ENCODE measurements around the gene ZNF593. TPM values are rescaled to one million over a fixed set of nuclear protein-coding genes. Genes with fewer than 3 reads are reported as not detected.

Gene ZNF593
- total and polyA plus RNA-seq, 9 of the 15 experiments (the other 6 are each of a cell fraction or from before 2014, with no cell fraction given): 9.8 to 334 (median 48.2) TPM

- TF ChIP-seq, protein P1, sequence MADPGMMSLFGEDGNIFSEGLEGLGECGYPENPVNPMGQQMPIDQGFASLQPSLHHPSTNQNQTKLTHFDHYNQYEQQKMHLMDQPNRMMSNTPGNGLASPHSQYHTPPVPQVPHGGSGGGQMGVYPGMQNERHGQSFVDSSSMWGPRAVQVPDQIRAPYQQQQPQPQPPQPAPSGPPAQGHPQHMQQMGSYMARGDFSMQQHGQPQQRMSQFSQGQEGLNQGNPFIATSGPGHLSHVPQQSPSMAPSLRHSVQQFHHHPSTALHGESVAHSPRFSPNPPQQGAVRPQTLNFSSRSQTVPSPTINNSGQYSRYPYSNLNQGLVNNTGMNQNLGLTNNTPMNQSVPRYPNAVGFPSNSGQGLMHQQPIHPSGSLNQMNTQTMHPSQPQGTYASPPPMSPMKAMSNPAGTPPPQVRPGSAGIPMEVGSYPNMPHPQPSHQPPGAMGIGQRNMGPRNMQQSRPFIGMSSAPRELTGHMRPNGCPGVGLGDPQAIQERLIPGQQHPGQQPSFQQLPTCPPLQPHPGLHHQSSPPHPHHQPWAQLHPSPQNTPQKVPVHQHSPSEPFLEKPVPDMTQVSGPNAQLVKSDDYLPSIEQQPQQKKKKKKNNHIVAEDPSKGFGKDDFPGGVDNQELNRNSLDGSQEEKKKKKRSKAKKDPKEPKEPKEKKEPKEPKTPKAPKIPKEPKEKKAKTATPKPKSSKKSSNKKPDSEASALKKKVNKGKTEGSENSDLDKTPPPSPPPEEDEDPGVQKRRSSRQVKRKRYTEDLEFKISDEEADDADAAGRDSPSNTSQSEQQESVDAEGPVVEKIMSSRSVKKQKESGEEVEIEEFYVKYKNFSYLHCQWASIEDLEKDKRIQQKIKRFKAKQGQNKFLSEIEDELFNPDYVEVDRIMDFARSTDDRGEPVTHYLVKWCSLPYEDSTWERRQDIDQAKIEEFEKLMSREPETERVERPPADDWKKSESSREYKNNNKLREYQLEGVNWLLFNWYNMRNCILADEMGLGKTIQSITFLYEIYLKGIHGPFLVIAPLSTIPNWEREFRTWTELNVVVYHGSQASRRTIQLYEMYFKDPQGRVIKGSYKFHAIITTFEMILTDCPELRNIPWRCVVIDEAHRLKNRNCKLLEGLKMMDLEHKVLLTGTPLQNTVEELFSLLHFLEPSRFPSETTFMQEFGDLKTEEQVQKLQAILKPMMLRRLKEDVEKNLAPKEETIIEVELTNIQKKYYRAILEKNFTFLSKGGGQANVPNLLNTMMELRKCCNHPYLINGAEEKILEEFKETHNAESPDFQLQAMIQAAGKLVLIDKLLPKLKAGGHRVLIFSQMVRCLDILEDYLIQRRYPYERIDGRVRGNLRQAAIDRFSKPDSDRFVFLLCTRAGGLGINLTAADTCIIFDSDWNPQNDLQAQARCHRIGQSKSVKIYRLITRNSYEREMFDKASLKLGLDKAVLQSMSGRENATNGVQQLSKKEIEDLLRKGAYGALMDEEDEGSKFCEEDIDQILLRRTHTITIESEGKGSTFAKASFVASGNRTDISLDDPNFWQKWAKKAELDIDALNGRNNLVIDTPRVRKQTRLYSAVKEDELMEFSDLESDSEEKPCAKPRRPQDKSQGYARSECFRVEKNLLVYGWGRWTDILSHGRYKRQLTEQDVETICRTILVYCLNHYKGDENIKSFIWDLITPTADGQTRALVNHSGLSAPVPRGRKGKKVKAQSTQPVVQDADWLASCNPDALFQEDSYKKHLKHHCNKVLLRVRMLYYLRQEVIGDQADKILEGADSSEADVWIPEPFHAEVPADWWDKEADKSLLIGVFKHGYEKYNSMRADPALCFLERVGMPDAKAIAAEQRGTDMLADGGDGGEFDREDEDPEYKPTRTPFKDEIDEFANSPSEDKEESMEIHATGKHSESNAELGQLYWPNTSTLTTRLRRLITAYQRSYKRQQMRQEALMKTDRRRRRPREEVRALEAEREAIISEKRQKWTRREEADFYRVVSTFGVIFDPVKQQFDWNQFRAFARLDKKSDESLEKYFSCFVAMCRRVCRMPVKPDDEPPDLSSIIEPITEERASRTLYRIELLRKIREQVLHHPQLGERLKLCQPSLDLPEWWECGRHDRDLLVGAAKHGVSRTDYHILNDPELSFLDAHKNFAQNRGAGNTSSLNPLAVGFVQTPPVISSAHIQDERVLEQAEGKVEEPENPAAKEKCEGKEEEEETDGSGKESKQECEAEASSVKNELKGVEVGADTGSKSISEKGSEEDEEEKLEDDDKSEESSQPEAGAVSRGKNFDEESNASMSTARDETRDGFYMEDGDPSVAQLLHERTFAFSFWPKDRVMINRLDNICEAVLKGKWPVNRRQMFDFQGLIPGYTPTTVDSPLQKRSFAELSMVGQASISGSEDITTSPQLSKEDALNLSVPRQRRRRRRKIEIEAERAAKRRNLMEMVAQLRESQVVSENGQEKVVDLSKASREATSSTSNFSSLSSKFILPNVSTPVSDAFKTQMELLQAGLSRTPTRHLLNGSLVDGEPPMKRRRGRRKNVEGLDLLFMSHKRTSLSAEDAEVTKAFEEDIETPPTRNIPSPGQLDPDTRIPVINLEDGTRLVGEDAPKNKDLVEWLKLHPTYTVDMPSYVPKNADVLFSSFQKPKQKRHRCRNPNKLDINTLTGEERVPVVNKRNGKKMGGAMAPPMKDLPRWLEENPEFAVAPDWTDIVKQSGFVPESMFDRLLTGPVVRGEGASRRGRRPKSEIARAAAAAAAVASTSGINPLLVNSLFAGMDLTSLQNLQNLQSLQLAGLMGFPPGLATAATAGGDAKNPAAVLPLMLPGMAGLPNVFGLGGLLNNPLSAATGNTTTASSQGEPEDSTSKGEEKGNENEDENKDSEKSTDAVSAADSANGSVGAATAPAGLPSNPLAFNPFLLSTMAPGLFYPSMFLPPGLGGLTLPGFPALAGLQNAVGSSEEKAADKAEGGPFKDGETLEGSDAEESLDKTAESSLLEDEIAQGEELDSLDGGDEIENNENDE (IDR thresholded peaks at IDR 0.05; ENCODE audit: low read depth, low read length): no peak
- TF ChIP-seq ZFP91 (CRISPR knock-in tag; IDR thresholded peaks at IDR 0.05): 0 out of 2 replicates have a peak, but pooled peaks have one; percentile 23
- 0 out of 2 replicates have a peak, but pooled peaks have one; percentile 25 for TF ChIP-seq RHOXF2B (CRISPR knock-in tag; conservative IDR thresholded peaks at IDR 0.05)
- TF ChIP-seq POLR2G (IDR thresholded peaks at IDR 0.05; ENCODE audit: low read depth, low read length): no peak
- peak in 1 of 2 experiments; percentile 58; a peak in 1 of 3 replicates for TF ChIP-seq CBX3 (IDR thresholded peaks at IDR 0.05; ENCODE audit: borderline replicate concordance in 1 of 2, low read length in 2 of 2)
- TF ChIP-seq ZHX1 (conservative IDR thresholded peaks at IDR 0.05; ENCODE audit: low read length): 0 out of 2 replicates have a peak, but pooled peaks have one; percentile 31
- no peak for TF ChIP-seq JUND (IDR thresholded peaks at IDR 0.05; ENCODE audit: borderline replicate concordance, low read depth, low read length)
- peak; percentile 26; the same call in 2 of the 3 replicates for TF ChIP-seq JUND (tag; IDR thresholded peaks at IDR 0.05; ENCODE audit: borderline replicate concordance, low read depth, low read length)
- TF ChIP-seq, protein P2, sequence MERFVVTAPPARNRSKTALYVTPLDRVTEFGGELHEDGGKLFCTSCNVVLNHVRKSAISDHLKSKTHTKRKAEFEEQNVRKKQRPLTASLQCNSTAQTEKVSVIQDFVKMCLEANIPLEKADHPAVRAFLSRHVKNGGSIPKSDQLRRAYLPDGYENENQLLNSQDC (CRISPR knock-in tag; IDR thresholded peaks at IDR 0.05): peak; percentile 70; the same call in 1 of the 2 replicates
Measured at GRCh38 chr1:26127235-26128163, 42.2 kb upstream of the ZNF593 start (continued).
